GM15510 (cell line): ENCODE measurements around the gene PARD3B.

Experiments
- POLR2A ChIP-seq: IDR thresholded peaks from 3 replicates; pipeline ENCODE4 v1.6.1; 2011; ENCODE audit warnings: borderline replicate concordance; ENCODE audit not compliant: insufficient read length; ENCODE audit errors: extremely low read depth

Gene PARD3B

GRCh38 chr2:204544961-204545860 lies at the start of gene PARD3B:
Gene PARD3B, plus strand, starts transcription at chr2:204545475. Its CDS starts 525 bp downstream, at chr2:204546000.
- no peak for TF ChIP-seq POLR2A

- TF ChIP-seq POLR2A, result no peak
These were observed 48.5 kb upstream of the PARD3B start for GRCh38 chr2:204496779-204497178.

GRCh38 chr2:204497855-204498254 lies 47.4 kb upstream of the PARD3B start:
- no peak for TF ChIP-seq POLR2A

GRCh38 chr2:204498291-204498690 lies 47.0 kb upstream of the PARD3B start:
- no peak for TF ChIP-seq POLR2A

- no peak for TF ChIP-seq POLR2A
These were observed 41.4 kb upstream of the PARD3B start for GRCh38 chr2:204503869-204504268.

- TF ChIP-seq POLR2A, result no peak
These were observed 40.7 kb upstream of the PARD3B start for GRCh38 chr2:204504594-204504993.

- no peak for TF ChIP-seq POLR2A
These were observed 39.8 kb upstream of the PARD3B start for GRCh38 chr2:204505488-204505887.

DNA sequence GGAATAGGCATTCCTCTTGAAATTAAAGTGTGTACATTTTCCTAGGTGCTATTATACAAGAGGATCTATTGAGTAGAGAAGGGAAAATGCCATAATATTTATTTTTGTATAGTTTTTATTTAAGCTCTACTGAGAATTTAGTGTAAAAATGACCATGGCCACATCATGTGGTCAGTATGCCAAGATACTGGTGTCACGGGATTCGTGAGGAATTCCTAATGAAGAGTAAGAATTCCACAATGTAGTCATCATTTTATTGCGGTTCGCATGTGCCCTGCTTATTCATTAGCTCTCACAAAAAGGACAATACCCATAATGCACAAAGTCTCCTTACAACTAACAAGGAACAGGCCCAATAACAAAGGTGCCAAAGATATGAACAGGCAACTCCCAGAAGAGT lies 39.3 kb upstream of the PARD3B start:
- TF ChIP-seq POLR2A, result no peak

GRCh38 chr2:204507636-204508035 lies 37.6 kb upstream of the PARD3B start:
- no peak for TF ChIP-seq POLR2A

- TF ChIP-seq POLR2A, result no peak
These were observed 34.4 kb upstream of the PARD3B start for GRCh38 chr2:204510709-204511420.

GRCh38 chr2:204514439-204514838 lies 30.8 kb upstream of the PARD3B start:
- TF ChIP-seq POLR2A, result no peak

- TF ChIP-seq POLR2A, result no peak
These were observed 29.9 kb upstream of the PARD3B start for GRCh38 chr2:204515416-204515815.

GRCh38 chr2:204517154-204517553 lies 28.1 kb upstream of the PARD3B start:
- no peak for TF ChIP-seq POLR2A

DNA sequence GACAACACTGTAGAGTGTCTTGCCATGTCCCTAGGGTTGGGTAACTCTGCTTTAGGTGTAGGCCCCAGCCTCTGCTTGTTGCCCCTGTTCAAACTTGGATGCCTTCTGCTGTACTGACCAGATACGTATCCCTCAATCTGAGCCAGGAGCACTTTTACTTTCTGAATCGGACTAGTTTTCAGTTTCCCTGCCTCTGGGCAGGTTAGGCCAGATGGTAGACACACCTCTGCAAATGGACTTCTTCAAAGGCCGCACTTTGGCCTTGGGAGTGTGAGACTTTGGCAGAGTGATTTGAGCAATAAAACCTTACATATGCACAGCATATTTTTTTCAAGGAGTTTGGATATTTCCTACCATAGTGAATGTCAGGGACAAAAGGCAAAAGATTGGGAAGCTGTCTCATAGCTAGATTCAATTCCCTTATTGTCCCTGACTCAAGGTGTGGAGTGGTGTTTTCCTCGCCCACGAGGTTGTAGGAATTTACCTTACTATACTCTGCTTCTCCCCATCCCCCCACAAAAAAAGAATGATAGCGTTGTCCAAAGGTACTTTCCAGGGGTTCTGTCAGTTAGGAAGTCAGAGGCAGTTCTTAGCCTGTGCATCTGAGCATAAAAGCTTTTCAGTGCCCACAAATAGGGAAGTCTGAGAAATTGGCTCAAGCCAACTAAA lies 15.3 kb upstream of the PARD3B start:
- TF ChIP-seq POLR2A, result no peak

GRCh38 chr2:204530464-204530805 lies 14.8 kb upstream of the PARD3B start:
- TF ChIP-seq POLR2A, result no peak

DNA sequence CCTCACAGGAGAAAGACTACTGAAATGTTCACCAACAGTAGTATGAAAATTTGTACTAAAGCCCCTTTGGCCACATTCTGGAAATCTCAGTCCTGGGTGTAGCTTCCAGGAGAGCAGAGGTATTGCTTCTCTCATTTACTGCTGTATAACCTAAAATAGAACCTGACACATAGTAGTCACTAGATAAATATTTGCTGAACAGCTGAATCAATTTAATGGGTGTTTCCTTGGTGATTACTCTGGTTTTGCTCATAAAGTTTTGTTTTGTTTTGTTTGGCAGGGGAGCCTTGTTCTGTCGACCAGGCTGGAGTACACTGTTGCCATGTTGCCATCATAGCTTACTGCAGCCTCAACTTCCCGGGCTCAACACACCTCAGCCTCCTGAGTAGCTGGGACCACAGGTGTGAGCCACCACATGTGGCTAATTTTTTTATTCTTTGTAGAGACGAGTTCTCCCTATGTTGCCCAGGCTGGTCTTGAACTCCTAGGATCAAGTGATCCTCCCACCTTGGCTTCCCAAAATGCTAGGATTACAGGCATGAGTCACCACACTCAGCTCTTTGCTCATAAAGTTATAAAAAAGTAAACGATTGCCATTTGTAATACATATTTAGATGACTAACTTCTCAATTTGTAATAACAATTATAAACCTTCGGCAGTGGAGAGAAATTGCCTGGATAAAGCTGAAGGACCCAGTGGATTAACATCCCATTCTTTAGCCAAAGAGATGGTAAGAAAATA lies 11.5 kb upstream of the PARD3B start:
- no peak for TF ChIP-seq POLR2A

DNA sequence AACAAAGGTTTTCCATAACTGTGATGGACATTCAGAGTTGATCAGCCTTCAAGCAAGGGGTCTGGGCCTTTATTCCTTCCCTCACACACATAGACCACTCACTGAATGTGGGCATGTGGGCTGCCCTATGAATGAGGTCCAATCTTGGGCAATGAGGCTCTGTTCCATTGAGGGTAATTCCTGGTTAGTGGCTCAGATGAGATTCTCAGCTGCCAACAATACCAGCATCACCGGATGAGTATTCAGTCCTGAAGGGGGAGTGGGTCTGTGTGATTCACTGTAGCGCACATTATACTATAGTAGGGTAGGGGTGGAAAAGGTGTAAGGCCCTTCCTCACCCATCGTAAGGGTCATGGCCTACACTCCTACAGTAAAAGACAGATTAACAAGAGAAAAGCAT lies 9.9 kb upstream of the PARD3B start:
- no peak for TF ChIP-seq POLR2A
